GF-D8 (cell line): Measurements from ENCODE around the gene CHST9.
"Not testable (repeated sequence)": the region's sequence is repeated elsewhere in the genome, so short reads cannot be mapped to it uniquely, and the experiment has no call there.

Experiments used
- DNase-seq: peaks from one replicate; lab custom pipeline; 2025; lab: John Stamatoyannopoulos, UW

Gene CHST9, protein sequence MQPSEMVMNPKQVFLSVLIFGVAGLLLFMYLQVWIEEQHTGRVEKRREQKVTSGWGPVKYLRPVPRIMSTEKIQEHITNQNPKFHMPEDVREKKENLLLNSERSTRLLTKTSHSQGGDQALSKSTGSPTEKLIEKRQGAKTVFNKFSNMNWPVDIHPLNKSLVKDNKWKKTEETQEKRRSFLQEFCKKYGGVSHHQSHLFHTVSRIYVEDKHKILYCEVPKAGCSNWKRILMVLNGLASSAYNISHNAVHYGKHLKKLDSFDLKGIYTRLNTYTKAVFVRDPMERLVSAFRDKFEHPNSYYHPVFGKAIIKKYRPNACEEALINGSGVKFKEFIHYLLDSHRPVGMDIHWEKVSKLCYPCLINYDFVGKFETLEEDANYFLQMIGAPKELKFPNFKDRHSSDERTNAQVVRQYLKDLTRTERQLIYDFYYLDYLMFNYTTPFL

DNA sequence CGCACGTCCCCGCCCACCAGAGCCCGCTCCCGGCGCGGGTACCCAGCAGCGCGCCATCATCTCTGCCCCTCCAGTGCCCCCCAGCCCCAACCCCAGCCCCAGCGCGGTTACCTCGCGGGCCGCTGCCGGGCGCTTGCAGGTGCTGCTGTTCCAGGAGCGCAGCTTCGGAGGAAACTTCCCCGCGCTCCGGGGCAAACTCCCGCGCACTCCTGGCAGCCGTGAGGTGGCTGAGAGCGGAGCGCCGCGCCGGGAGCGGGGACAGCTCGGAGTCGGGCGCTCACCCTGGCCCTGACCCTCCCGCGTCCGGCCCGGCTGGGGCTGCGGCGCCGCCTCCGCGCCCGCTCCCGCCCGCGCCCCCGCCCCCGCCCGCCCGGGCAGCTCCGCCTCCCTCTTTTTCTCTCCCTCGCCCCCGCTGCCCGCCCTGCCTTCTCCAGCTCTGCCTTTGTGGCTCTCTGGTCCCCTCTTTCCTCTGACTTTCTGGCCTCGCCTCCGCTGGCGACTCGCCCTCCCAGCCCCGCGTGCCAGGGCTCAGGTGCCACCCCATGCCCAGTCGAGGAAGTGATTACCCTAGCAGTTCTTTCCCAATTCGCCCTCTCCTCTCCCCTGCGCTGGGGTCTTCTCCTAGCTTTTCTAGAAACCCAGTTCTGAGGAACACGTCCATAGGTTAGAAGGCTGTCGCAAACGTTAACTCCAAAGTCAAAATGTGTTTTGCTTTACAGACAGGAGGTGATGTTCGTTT is at the start of gene CHST9:
TSS of gene CHST9 (minus strand) at position 284 of the 739 bp plus-strand sequence. CDS start 42,499 bp downstream, outside the sequence.
- no peak for DNase-seq

DNA sequence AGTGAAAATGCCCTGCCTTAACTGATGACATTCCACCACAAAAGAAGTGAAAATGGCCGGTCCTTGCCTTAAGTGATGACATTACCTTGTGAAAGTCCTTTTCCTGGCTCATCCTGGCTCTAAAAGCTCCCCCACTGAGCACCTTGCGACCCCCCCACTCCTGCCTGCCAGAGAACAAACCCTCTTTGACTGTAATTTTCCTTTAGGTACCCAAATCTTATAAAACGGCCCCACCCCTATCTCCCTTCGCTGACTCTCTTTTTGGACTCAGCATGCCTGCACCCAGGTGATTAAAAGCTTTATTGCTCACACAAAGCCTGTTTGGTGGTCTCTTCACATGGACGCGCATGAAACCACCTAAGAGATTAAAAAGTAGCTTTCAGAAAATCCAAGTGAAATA is 47.2 kb upstream of the CHST9 start:
- DNase-seq: not testable (repeated sequence)

DNA sequence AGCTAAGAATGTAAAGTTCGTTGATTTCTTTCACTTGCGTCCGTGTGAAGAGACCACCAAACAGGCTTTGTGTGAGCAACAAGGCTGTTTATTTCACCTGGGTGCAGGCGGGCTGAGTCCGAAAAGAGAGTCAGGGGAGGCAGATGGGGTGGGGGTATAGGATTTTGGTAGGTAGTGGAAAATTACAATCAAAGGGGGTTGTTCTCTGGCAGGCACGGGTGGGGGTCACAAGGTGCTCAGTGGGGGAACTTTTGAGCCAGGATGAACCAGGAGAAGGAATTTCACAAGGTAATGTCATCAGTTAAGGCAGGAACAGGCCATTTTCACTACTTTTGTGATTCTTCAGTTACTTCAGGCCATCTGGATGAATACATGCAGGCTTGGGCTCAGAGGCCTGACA is 46.6 kb upstream of the CHST9 start:
- not testable (repeated sequence) for DNase-seq

DNA sequence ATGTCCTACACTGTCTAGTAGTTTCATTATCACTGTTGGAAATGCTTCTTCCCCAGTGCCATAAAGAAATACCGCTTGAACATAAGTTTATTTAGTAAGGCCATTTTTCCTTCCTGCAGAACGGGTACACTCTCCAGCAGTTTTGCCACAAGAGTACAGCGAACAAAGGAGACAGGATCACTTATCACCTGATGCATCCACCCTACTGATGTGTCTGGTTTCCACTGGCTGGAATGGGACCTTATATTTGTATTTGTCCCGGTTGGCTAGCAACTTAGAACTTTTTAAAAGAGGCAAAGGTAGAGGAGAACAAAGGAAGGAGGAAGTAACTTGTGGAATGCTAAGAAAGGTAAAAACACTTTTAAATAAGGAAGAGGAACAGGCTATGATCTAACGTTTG is 46.1 kb upstream of the CHST9 start:
- not testable (repeated sequence) for DNase-seq

DNA sequence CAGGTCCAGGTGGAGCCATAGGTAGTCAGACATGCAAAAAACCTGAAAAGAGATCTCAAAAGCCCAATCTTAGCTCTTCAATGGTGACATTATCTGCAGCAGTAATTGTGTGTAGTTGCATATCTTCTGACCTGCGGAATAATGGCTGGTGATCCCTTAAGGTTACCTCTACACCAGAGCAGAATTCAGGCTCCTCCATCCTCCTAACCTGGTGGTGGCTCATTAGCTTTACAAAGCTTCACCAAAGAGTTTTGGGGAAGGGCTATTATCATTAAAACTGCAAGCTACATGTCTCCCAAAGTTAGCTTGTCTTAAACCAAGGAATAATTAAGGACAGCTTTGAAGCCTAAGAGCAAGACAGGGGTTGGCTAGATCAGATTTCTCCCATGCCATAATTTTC is 42.6 kb upstream of the CHST9 start:
- DNase-seq: no peak

DNA sequence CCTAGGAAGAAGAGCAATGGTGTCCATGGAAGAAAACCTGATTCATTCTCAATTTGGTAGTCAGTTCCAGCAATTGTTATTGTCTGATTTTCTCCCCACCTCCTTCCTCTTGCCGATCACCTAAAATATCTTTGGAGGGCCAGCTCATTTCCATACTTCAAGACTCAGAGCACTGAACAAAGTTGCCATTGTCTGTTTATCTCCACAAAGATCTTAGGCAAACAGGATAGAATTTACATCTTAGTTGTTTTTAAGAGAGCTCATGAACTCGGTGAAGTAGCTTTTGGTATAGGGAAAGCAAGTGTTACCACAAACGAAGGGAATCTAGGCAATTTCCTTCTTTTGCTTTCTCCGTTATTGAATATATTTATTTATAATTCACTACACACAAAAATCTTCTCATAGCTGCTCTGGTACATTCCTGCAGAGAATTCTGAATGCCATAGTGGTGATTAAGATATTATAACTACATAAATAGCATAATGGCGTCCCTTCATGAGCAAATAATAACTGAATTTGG is 41.5 kb upstream of the CHST9 start:
- DNase-seq: no peak

DNA sequence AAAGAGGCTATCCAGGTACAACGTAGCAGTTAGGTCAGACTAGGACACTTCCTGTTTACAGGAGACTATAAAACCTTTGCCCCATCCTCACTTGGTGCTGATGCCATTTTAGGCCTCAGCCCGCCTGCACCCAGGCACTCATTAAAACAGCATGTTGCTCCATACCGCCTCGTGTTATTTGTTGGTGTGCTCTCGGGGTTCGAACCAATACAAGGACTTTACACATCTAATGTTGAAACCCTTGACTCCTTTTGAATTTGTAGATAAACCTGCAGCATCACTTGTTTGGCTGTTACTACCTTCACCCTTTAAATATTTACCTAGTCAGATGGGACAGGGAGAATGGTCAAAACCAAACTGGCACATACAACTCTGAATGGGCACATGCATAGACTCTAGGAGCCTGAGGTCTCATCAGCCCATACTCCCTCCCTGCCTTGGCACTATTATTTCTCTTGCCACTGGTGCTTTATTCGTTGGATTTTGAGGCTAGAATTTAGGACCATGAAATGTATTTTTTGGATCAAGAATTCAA is 40.9 kb upstream of the CHST9 start:
- no peak for DNase-seq

DNA sequence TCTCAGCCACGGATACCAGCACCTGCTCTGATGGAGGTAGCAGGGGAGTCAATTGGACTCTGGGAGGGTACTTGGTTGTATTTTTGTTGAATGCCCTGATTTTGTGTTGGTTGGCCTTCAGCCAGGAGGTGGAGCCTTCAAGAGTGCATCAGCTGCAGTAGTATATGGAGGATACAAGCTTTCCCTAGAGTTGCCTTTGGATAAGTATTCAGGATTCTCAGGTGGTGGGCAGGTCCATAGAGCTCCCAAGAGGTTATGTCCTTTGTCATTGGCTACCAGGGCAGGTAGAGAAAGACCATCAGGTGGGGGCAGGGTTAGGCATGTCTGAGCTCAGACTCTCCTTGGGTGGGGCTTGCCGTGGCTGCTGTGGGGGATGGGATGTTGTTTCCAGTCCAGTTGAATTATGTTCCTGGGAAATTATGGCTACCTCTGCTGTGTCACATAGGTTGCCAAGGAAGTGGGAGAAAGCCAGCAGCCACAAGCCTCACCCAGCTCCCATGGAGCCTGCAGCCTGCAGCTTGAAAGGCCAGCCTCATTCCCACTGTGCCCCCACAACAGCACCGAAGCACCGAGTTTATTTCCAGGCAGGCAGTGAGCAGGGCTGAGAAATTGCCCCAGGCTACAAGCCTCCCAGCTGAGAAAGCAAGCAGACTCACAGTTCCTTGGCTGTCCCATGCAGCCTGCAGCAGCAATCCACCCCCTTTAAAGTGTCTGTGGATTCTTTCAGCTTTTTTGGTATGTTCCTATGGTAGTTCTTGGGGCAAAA is 38.6 kb upstream of the CHST9 start:
- DNase-seq: no peak

DNA sequence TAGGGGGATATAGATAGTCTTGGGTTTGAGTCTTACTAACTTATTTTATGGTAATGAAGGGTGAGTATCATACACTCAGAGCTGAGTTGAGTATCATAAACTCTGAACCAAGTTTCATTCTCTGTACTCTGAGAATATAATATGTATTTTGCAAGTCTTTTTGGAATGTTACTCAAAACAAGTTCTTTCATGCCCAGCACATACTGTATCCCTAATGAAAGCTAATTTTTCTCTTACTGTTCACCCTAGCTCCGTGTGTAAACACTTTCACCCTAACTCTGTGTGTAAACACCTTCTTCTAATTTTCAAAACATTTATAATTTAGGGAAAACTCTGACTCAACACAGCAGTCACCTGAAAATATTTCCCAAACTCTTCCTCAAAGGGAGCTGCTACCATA is 29.7 kb upstream of the CHST9 start:
- no peak for DNase-seq

DNA sequence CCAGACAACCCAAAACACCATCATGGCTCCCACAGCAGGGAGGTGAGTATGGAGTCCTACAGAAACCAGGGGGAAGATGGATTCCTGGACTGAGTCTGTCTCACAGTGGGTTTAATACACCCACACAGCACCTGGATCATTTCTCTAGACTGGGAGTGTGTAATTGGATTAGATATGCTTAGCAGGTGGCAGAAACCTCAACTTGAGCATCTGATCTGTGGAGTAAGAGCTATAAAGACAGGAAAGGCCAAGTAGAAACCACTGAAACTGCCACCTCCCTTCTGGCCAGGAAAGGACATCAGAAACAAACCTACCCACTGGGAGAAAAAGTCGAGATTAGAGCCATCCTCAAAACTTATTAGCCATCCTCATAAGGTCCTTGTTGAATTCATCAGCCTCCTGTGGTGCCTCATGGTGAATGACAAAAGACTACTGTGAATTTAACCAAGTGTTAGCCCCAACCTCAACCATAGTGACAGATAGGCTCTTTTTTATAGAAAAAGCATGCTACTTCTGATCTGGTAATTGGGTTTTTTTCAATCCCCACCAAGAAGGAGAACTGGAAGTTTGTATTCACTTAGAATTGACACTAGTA is 28.1 kb upstream of the CHST9 start:
- no peak for DNase-seq

DNA sequence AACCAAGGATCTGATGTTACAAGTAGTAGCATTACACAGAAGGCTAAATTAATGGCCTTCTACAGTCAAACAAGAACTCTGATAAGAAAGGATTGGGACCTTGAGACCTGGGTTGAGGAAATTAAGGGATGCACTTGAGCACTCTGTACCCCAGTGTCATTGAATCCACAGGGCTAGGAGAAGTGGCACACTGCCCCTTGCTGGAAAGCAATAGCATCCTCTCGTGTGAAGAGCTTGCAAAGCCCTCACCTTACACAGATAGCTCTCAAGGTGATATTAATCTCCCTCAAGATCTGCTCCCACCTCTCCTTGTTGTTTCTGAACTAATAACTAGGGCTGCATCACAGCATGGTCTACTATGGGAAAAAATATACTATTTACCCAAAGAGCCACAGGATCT is 26.5 kb upstream of the CHST9 start:
- no peak for DNase-seq

DNA sequence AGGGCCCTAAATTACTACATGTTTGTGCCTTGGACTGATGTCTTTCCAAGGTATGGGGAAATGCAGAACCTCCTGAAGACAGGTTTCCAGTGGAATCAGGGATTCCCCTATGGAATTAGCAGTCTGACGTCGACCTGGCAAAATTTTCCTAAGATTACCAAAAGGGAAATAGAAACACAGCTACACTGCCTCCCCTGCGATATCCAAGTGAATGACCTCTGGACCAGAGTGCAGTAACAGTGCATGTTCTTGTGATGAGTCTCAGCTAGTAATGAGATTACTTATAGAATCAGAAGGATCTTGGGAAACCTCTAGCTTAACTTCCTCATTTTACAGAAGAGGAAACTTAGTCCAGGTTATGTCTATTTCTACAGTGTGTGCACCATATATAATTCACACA is 21.3 kb upstream of the CHST9 start:
- DNase-seq: no peak

DNA sequence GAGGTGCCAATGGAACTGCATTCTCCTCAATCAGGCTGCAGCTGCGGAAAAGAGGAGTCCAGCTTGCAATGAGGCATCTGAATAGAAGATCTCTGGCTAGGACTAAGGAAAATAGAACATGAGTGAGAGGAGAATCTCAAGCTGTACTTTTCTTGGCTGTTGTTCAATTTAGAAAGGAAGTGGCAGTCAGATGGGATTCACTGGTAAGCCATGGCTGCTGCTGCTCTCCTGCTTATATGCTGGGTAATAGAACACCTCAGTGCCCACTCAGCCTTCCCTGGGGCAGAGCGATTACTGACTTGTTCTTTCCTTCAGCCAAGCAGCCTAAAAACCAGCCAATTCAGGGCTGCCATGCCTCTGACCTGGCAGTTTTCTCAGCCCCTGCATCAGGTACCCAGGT is 17.6 kb upstream of the CHST9 start:
- no peak for DNase-seq

DNA sequence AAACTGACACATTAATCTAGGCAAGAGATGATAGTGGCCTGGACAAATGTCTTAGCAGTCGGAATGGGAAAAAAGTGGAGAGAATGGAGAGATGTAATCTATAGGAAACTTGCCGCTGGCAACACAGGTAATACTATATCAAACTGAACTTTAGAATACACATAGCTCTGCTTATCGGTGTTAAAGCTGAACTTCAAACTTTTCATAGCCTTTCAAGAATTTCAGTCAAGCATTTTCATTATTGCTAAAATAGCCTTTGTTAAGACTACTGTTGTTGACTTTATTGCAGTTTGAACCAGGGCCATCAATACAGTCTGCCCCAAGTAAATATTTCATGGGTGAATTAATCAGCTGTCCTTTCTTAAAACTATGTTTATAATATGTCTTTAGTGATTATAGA is 12.9 kb upstream of the CHST9 start:
- DNase-seq: no peak

DNA sequence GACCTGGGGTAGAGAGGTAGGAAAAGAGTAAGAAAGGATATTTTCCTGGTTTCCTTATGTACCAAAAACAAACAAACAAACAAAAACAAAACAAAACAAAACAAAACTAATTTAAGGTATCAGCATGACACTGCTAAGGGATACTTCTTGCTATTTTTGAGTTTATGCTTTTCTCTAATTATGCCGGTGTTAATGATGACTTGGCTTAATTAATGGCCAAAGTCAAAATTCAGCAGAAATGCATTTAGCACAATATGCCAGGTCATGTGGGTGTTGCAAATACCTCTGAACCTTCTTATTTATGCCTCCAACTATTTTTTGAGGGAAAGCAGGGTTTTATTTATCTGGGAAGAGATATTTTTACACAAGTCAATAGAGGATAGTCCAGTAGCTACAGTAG is 3.2 kb upstream of the CHST9 start:
- DNase-seq: no peak

DNA sequence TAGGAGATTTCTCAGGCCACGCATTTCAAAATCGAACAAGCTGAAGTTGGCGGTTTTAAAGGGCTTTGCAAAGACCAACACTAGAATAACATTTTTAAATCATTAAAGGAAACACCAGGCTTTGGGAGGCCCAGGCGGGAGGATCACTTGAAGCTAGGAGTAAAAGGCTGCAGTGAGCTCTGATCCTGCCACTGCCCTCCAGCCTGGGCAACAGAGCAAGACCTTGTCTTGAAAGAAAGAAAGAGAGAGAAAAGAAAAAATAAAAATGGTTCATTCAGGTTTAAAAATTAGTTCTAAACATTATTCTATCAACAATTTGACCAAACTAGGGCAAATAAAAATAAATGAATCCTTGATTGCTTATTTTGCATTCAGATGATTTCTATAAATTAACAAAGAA is 789 bp upstream of the CHST9 start:
- no peak for DNase-seq

DNA sequence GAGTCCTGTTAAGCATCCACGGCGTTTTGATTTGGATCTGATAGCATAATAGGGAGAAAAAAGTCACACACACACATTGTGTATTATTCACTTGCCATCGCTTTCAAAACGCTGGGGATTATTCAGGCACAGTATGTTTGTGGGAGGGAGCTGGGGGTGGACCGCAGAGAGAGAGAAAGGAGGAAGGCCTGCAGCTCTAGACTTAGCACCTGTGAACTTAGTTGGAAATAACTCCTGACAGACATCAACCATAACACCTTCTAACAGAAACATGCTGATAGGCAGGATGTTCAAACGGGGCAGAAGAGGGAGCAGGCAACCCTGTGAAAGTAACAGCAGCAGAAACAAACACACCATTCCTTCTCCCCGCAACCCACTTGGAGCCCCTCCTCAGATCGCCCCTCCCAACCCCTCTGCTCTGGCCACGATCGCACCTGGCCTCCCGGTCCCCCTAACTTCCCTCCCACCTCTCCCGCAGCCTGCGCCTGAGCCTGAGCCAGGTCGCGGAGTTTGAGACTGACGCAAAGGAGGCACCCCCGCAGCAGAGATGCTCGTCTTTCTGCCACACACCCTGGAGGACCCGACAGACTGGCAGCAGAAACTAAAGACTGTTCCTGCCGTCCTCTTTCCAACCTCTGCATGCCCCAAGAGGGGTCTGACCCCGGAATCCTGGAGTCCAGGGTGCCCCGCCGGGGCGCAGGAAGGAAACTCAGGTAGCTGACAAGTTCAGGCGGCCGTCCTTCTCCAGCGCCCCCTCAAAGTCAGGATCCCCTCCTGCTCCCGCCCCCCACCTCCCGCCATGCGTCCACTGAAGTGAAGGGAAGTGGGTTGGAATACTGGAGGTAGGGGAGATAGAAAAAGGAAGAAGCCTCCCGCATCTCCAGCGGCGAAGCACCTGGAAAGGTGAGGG is 738 bp downstream of the CHST9 start:
- no peak for DNase-seq

DNA sequence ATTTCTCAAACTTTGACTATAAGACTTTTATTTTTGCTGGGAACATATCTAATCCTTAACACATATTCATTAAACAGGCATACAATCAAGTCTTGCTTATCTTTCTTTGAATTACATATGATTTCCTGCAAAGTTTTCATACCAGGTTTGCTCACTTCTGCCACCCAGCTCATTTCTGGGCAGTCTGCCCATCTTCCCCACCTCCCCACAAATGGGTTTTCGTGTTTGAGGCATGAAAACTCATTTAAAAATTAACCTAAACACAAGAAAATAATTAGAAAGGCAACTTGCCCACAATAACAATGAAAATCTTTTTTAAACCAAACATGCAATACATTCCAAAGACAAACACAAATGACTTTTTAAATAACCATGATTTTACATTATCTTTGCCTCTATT is 3.4 kb downstream of the CHST9 start:
- DNase-seq: no peak

DNA sequence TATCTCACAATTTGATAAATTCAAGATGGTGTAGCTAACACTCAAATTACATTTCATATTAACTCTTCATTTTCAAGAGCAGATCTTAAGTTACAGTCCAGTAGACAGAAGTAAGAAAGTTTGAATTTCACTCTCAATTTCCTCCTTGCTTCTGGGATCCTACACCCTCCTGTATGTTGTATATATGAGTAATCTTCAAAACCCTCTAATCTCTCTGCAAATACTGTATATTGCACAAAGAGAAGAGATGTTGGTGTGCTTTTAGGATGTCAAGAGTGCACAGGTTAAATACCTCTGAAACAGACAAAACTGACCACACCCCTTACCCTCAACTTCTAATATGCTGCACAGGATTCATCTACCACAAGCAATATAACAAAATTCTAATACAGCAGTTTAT is 6.7 kb downstream of the CHST9 start:
- DNase-seq: no peak

DNA sequence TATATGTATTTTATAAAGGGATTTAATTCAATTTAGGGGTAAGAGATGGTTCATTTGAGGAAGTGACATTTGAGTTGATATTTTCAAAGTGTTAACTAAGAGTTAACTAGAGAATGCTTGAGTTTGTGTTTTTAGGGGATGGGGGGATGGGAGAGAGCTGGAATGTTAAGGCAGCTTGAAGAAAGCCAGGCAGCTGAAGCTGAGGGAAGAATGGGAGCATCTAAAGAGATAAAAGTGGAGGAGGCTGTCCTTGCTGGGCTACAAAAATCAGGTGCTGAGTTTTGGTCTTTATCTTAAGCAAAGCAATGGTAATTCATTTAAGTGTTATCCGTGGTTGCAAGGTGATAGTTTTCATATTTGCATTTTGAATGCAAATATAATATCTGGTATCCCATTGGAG is 9.2 kb downstream of the CHST9 start:
- no peak for DNase-seq

DNA sequence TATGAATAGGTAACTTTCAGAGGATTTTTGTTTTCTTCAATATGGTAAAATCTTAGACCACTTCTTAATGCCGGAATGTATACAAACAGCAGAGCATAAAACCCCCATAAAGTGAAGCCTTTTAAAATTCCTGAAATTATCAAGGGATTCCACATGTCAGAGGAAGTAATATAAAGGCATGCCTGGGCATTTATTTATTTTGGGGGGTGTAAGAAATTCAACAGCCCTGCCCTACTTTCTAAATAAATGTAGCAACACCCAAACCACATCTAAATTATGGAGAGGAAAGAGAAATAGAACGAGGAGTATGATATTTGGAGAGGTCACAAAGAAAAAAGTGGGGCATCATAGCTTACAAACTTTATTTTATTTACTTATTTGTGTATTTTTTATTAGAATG is 9.9 kb downstream of the CHST9 start:
- DNase-seq: no peak
